Sigmoid colon (tissue), 7 donors: ENCODE results near the gene SLC31A1. TPM values are rescaled to one million over a fixed set of nuclear protein-coding genes. Genes with fewer than 3 reads are reported as not detected.

Experiments used
- DNase-seq: peaks from one replicate; pipeline ENCODE4 v3.0.0-alpha.2; 2019
- H3K27ac ChIP-seq, 4 donors: fragments of 200-600 bp; sonication (generic); one replicate each; pipeline ENCODE4 v1.5.1; 2016 to 2019; ENCODE audit warnings: mild to moderate bottlenecking in 1 of 4
- H3K27me3 ChIP-seq, 3 donors: fragments of 200-600 bp; sonication (generic); one replicate each; pipeline ENCODE4 v1.5.1; 2019; ENCODE audit warnings: mild to moderate bottlenecking in 1 of 3
- H3K36me3 ChIP-seq, 4 donors: fragments of 200-600 bp; sonication (generic); one replicate each; pipeline ENCODE4 v1.5.1; 2016 to 2019
- H3K4me1 ChIP-seq, 4 donors: fragments of 200-600 bp; sonication (generic); one replicate each; pipeline ENCODE4 v1.5.1; 2017 to 2019
- H3K4me3 ChIP-seq, 4 donors: fragments of 200-600 bp; sonication (generic); one replicate each; pipeline ENCODE4 v1.5.1; 2017 to 2019; ENCODE audit warnings: mild to moderate bottlenecking in 2 of 4, moderate library complexity in 1 of 4
- H3K9me3 ChIP-seq, 4 donors: fragments of 200-600 bp in 3 of 4; sonication (generic) in 3 of 4; one replicate each; pipeline versions ENCODE4 v1.5.1 to v1.6.1; 2013 to 2019
- EP300 ChIP-seq, 4 donors: sonication (generic); formaldehyde crosslinking; IDR thresholded peaks; one replicate each; pipeline ENCODE4 v1.6.1; 2017; ENCODE audit warnings: antibody characterized with exemption in 4 of 4
- POLR2A ChIP-seq, 2 donors: fragments of 450-650 bp; IDR thresholded peaks; one replicate each; pipeline ENCODE4 v1.6.1; 2016; ENCODE audit warnings: antibody characterized with exemption in 2 of 2, mild to moderate bottlenecking in 2 of 2, moderate library complexity in 2 of 2
- POLR2AphosphoS5 ChIP-seq, 4 donors: sonication (generic); formaldehyde crosslinking; IDR thresholded peaks; one replicate each; pipeline ENCODE4 v1.6.1; 2017; ENCODE audit warnings: antibody characterized with exemption in 4 of 4
- WGBS, 2 donors: extraction: QIAGEN DNeasy Blood & Tissue Kit; methylation state at CpG; one replicate each; pipeline ENCODE4 v1.1.7; 2013; 5-methylcytosine and 5-hydroxymethylcytosine counted together
- intact Hi-C: fragments of 100-400 bp; cut with DNase I; formaldehyde crosslinking; loops from one replicate; pipeline ENCODE4 v1.15.1; 2023
- polyA plus RNA-seq, 3 donors: library from polyadenylated mRNA; stranded (reverse); fragments of 200-250 nt; gene quantifications; one replicate each; pipeline ENCODE4 v1.2.3, GENCODE V29; 2013
- total RNA-seq, 4 donors: library from RNA; depleted of rRNA; stranded (reverse); fragments of >200 nt; gene quantifications; one replicate each; pipeline ENCODE4 v1.1.0, GENCODE V29; 2016
- TF ChIP-seq, protein P1 (sequence below), 4 experiments: fragments of 450-650 bp in 3 of 4; fragments of 200-600 bp in 1 of 4; IDR thresholded peaks; one replicate each; pipeline ENCODE4 v1.5.1; 2016 to 2019; ENCODE audit warnings: antibody characterized with exemption in 4 of 4, mild to moderate bottlenecking in 3 of 4, moderate library complexity in 2 of 4
- donor health status: healthy with polysubstance abuse.
- donor health status: Bipolar disorder and iron deficiency.
- donor health status: healthy.

Gene SLC31A1
- total and polyA plus RNA-seq, 7 donors: 4.2 to 28.0 (median 9.1) TPM

GRCh38 chr9:113178087-113178486 is 43.3 kb upstream of the SLC31A1 start:
- Histone ChIP-seq H3K9me3 (no peaks in the 10 kb centered on the region), H3K27me3 (no peaks in the 10 kb centered on the region), H3K4me3 (no peak overlapping the region), H3K27ac (no peak overlapping the region), H3K4me1 (no peaks in the 10 kb centered on the region), H3K36me3 (peaks cover 35 to 96% (median 55%) of the 10 kb centered on the region in 4 donors)
- 96 to 100% methylated on average over 1 of the region's 1 CpG for WGBS, 2 donors
- TF ChIP-seq POLR2AphosphoS5 (IDR thresholded peaks at IDR 0.05): no peak
- TF ChIP-seq EP300 (IDR thresholded peaks at IDR 0.05): no peak
- TF ChIP-seq, protein P1, sequence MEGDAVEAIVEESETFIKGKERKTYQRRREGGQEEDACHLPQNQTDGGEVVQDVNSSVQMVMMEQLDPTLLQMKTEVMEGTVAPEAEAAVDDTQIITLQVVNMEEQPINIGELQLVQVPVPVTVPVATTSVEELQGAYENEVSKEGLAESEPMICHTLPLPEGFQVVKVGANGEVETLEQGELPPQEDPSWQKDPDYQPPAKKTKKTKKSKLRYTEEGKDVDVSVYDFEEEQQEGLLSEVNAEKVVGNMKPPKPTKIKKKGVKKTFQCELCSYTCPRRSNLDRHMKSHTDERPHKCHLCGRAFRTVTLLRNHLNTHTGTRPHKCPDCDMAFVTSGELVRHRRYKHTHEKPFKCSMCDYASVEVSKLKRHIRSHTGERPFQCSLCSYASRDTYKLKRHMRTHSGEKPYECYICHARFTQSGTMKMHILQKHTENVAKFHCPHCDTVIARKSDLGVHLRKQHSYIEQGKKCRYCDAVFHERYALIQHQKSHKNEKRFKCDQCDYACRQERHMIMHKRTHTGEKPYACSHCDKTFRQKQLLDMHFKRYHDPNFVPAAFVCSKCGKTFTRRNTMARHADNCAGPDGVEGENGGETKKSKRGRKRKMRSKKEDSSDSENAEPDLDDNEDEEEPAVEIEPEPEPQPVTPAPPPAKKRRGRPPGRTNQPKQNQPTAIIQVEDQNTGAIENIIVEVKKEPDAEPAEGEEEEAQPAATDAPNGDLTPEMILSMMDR (IDR thresholded peaks at IDR 0.05): no peak
- TF ChIP-seq POLR2A (IDR thresholded peaks at IDR 0.05): no peak
- no peak for DNase-seq
- intact Hi-C loops: no loop called here

GRCh38 chr9:113179839-113180238 is 41.5 kb upstream of the SLC31A1 start:
- H3K36me3 ChIP-seq: peaks cover 27 to 98% (median 58%) of the 10 kb centered on the region in 4 donors
- H3K27ac ChIP-seq: no peak overlapping the region
- intact Hi-C loops: no loop called here
- no peaks in the 10 kb centered on the region for H3K4me1 ChIP-seq
- no peak for DNase-seq
- no peaks in the 10 kb centered on the region for H3K9me3 ChIP-seq
- TF ChIP-seq EP300 (IDR thresholded peaks at IDR 0.05) (no peak), POLR2AphosphoS5 (IDR thresholded peaks at IDR 0.05) (no peak), POLR2A (IDR thresholded peaks at IDR 0.05) (no peak)
- TF ChIP-seq, protein P1 (IDR thresholded peaks at IDR 0.05): no peak
- WGBS, 2 donors: 80 to 92% methylated on average over 1 of the region's 1 CpG
- H3K27me3 ChIP-seq: no peaks in the 10 kb centered on the region
- H3K4me3 ChIP-seq: no peak overlapping the region

- no peak overlapping the region for H3K4me3 ChIP-seq
- intact Hi-C loops: no loop called here
- TF ChIP-seq EP300 (IDR thresholded peaks at IDR 0.05) (no peak), POLR2A (IDR thresholded peaks at IDR 0.05) (no peak), POLR2AphosphoS5 (IDR thresholded peaks at IDR 0.05) (no peak)
- TF ChIP-seq, protein P1 (IDR thresholded peaks at IDR 0.05): no peak
- H3K4me1 ChIP-seq: no peaks in the 10 kb centered on the region
- peaks cover 28 to 100% (median 62%) of the 10 kb centered on the region in 4 donors for H3K36me3 ChIP-seq
- H3K27me3 ChIP-seq: no peaks in the 10 kb centered on the region
- no peak overlapping the region for H3K27ac ChIP-seq
- no peak for DNase-seq
- H3K9me3 ChIP-seq: no peaks in the 10 kb centered on the region
Measured at GRCh38 chr9:113181165-113181564, 40.2 kb upstream of the SLC31A1 start.

GRCh38 chr9:113183956-113184488 is 37.3 kb upstream of the SLC31A1 start:
- no peak for TF ChIP-seq POLR2AphosphoS5 (IDR thresholded peaks at IDR 0.05)
- Histone ChIP-seq H3K4me1 (no peaks in the 10 kb centered on the region), H3K4me3 (no peak overlapping the region), H3K27me3 (no peaks in the 10 kb centered on the region), H3K27ac (no peak overlapping the region), H3K36me3 (peaks cover 26 to 100% (median 59%) of the 10 kb centered on the region in 4 donors), H3K9me3 (no peaks in the 10 kb centered on the region)
- intact Hi-C loops: no loop called here
- 97 to 98% methylated on average over 2 of the region's 2 CpGs for WGBS, 2 donors
- no peak for DNase-seq

DNA sequence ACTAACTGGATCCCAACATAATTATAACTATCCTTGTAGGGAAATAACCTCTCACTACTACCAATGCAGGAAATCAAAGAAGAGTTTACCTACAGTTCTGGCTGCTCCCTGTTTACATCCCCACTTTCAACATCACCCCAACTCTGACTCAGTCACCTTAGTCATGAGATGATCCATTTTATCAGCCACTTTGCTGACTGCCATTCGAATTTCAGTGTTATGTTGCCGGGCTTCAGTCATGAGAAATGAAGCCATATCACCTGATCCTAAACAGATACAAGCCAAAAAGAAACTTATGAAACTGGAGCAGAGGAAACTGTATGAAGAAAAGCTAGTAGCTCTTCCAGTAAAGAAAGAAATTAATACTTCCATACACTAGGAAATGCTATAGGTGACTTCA is 36.8 kb upstream of the SLC31A1 start:
- TF ChIP-seq EP300 (IDR thresholded peaks at IDR 0.05) (no peak), POLR2AphosphoS5 (IDR thresholded peaks at IDR 0.05) (no peak), POLR2A (IDR thresholded peaks at IDR 0.05) (no peak)
- TF ChIP-seq, protein P1 (IDR thresholded peaks at IDR 0.05): no peak
- Histone ChIP-seq H3K27me3 (no peaks in the 10 kb centered on the region), H3K36me3 (peaks cover 26 to 99% (median 59%) of the 10 kb centered on the region in 4 donors), H3K4me3 (no peak overlapping the region), H3K27ac (no peak overlapping the region), H3K4me1 (no peaks in the 10 kb centered on the region), H3K9me3 (no peaks in the 10 kb centered on the region)
- DNase-seq: no peak
- intact Hi-C loops: no loop called here
- 93 to 94% methylated on average over 2 of the region's 2 CpGs for whole genome bisulfite sequencing, 2 donors
